ENCODE measurements around the gene CCDC110. TPM values are rescaled to one million over a fixed set of nuclear protein-coding genes. Genes with fewer than 3 reads are reported as not detected.

CCDC110 gene
- total and polyA plus RNA-seq, 2 of the 13 experiments (the other 11 are each of a cell fraction or from before 2014, with no cell fraction given), result not detected

DNA sequence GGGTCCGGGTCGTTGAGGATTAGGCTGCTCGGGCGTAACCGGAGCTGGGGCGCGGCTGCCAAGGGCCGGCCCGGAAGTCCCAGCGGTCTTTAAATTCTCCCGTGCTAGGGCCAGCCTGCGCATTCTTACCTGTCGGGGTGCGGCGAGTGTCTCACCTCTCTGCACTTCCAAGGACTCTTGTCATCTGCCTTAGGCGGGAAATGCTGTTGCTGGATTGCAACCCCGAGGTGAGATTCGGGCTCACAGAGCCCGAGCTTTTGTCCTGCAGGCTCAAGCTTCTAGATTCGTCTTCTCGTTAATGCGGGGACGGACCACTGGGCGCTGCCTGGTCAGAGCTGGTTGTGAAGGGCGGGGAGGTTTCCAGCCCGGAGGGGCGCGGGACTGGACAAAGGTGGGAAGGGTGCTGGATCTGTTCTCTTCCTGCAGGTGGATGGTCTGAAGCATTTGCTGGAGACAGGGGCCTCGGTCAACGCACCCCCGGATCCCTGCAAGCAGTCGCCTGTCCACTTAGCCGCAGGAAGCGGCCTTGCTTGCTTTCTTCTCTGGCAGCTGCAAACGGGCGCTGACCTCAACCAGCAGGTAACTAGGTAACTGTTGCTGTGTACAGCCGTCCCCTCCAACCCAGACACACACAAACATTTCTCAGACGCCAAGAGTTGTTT is 74.7 kb downstream of the CCDC110 start, which contains the start of gene ANKRD37 (continued):
- TF ChIP-seq PHF5A (CRISPR knock-in tag; IDR thresholded peaks at IDR 0.05; ENCODE audit: low read depth, unreplicated experiment) (peak; percentile 8), ZNF713 (CRISPR knock-in tag; IDR thresholded peaks at IDR 0.05) (no peak), TBX2 (CRISPR knock-in tag; IDR thresholded peaks at IDR 0.05; ENCODE audit: borderline replicate concordance) (0 out of 2 replicates have a peak, but pooled peaks have one; percentile 8), ASH2L (IDR thresholded peaks at IDR 0.05; ENCODE audit: insufficient read length, low read depth, low read length) (peak; percentile 66), DR1 (CRISPR knock-in tag; IDR thresholded peaks at IDR 0.05) (peak; percentile 40; the same call in 1 of the 2 replicates), MYC (CRISPR knock-in tag; IDR thresholded peaks at IDR 0.05; ENCODE audit: borderline replicate concordance) (no peak), ZNF782 (CRISPR knock-in tag; IDR thresholded peaks at IDR 0.05; ENCODE audit: borderline replicate concordance) (peak; percentile 40; the same call in 1 of the 2 replicates), TEAD3 (CRISPR knock-in tag; optimal IDR thresholded peaks at IDR 0.05; ENCODE audit: borderline replicate concordance) (peak; percentile 9), HNRNPUL1 (IDR thresholded peaks at IDR 0.05; ENCODE audit: low read depth, low read length) (no peak), TAF1 (CRISPR knock-in tag; IDR thresholded peaks at IDR 0.05) (peak; percentile 55), ZBTB8A (CRISPR knock-in tag; IDR thresholded peaks at IDR 0.05; ENCODE audit: borderline replicate concordance, low read depth) (no peak), ZNF44 (CRISPR knock-in tag; IDR thresholded peaks at IDR 0.05) (peak; percentile 69; the same call in 1 of the 2 replicates), ZNF317 (CRISPR knock-in tag; IDR thresholded peaks at IDR 0.05) (no peak)
- TF ChIP-seq, protein P1, sequence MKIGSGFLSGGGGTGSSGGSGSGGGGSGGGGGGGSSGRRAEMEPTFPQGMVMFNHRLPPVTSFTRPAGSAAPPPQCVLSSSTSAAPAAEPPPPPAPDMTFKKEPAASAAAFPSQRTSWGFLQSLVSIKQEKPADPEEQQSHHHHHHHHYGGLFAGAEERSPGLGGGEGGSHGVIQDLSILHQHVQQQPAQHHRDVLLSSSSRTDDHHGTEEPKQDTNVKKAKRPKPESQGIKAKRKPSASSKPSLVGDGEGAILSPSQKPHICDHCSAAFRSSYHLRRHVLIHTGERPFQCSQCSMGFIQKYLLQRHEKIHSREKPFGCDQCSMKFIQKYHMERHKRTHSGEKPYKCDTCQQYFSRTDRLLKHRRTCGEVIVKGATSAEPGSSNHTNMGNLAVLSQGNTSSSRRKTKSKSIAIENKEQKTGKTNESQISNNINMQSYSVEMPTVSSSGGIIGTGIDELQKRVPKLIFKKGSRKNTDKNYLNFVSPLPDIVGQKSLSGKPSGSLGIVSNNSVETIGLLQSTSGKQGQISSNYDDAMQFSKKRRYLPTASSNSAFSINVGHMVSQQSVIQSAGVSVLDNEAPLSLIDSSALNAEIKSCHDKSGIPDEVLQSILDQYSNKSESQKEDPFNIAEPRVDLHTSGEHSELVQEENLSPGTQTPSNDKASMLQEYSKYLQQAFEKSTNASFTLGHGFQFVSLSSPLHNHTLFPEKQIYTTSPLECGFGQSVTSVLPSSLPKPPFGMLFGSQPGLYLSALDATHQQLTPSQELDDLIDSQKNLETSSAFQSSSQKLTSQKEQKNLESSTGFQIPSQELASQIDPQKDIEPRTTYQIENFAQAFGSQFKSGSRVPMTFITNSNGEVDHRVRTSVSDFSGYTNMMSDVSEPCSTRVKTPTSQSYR (CRISPR knock-in tag; IDR thresholded peaks at IDR 0.05; ENCODE audit: borderline replicate concordance), result no peak
- TF ChIP-seq, protein P2, sequence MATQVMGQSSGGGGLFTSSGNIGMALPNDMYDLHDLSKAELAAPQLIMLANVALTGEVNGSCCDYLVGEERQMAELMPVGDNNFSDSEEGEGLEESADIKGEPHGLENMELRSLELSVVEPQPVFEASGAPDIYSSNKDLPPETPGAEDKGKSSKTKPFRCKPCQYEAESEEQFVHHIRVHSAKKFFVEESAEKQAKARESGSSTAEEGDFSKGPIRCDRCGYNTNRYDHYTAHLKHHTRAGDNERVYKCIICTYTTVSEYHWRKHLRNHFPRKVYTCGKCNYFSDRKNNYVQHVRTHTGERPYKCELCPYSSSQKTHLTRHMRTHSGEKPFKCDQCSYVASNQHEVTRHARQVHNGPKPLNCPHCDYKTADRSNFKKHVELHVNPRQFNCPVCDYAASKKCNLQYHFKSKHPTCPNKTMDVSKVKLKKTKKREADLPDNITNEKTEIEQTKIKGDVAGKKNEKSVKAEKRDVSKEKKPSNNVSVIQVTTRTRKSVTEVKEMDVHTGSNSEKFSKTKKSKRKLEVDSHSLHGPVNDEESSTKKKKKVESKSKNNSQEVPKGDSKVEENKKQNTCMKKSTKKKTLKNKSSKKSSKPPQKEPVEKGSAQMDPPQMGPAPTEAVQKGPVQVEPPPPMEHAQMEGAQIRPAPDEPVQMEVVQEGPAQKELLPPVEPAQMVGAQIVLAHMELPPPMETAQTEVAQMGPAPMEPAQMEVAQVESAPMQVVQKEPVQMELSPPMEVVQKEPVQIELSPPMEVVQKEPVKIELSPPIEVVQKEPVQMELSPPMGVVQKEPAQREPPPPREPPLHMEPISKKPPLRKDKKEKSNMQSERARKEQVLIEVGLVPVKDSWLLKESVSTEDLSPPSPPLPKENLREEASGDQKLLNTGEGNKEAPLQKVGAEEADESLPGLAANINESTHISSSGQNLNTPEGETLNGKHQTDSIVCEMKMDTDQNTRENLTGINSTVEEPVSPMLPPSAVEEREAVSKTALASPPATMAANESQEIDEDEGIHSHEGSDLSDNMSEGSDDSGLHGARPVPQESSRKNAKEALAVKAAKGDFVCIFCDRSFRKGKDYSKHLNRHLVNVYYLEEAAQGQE (IDR thresholded peaks at IDR 0.05; ENCODE audit: borderline replicate concordance in 1 of 2, low read depth in 1 of 2, low read length in 2 of 2), result peak in 1 of 2 experiments; percentile 75; a peak in 2 of 4 replicates
- TF ChIP-seq, protein P3, sequence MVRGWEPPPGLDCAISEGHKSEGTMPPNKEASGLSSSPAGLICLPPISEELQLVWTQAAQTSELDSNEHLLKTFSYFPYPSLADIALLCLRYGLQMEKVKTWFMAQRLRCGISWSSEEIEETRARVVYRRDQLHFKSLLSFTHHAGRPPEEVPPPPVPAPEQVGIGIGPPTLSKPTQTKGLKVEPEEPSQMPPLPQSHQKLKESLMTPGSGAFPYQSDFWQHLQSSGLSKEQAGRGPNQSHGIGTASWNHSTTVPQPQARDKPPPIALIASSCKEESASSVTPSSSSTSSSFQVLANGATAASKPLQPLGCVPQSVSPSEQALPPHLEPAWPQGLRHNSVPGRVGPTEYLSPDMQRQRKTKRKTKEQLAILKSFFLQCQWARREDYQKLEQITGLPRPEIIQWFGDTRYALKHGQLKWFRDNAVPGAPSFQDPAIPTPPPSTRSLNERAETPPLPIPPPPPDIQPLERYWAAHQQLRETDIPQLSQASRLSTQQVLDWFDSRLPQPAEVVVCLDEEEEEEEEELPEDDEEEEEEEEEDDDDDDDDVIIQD (CRISPR knock-in tag; IDR thresholded peaks at IDR 0.05; ENCODE audit: low read depth), result peak; percentile 44; the same call in 1 of the 2 replicates
- TF ChIP-seq, protein P4, sequence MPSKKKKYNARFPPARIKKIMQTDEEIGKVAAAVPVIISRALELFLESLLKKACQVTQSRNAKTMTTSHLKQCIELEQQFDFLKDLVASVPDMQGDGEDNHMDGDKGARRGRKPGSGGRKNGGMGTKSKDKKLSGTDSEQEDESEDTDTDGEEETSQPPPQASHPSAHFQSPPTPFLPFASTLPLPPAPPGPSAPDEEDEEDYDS (CRISPR knock-in tag; IDR thresholded peaks at IDR 0.05), result peak; percentile 99
- TF ChIP-seq, protein P5, sequence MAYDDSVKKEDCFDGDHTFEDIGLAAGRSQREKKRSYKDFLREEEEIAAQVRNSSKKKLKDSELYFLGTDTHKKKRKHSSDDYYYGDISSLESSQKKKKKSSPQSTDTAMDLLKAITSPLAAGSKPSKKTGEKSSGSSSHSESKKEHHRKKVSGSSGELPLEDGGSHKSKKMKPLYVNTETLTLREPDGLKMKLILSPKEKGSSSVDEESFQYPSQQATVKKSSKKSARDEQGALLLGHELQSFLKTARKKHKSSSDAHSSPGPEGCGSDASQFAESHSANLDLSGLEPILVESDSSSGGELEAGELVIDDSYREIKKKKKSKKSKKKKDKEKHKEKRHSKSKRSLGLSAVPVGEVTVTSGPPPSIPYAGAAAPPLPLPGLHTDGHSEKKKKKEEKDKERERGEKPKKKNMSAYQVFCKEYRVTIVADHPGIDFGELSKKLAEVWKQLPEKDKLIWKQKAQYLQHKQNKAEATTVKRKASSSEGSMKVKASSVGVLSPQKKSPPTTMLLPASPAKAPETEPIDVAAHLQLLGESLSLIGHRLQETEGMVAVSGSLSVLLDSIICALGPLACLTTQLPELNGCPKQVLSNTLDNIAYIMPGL (CRISPR knock-in tag; IDR thresholded peaks at IDR 0.05; ENCODE audit: borderline replicate concordance in 1 of 2, low read depth in 1 of 2), result peak in 1 of 2 experiments; percentile 19; a peak in 2 of 4 replicates
